ENCODE data around the gene TNFSF8.

DNA sequence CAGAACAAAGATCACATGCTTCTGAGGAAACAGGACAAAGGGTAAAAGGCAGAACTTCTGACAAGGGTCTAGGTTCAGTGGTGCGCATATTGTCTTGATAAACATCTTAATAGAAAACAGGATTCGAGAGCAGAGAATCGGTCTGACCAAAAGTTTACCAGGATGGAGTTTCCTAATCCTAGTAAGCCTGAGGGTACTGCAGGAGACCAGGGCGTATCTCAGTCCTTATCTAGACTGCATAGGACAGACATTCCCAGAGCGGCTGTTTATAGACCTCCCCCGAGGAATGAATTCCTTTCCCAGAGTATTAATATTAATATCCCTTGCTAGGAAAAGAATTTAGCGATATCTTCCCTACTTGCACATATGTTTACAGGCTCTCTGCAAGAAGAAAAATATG, 32.4 kb upstream of the TNFSF8 start:
- TF ChIP-seq, protein P1, sequence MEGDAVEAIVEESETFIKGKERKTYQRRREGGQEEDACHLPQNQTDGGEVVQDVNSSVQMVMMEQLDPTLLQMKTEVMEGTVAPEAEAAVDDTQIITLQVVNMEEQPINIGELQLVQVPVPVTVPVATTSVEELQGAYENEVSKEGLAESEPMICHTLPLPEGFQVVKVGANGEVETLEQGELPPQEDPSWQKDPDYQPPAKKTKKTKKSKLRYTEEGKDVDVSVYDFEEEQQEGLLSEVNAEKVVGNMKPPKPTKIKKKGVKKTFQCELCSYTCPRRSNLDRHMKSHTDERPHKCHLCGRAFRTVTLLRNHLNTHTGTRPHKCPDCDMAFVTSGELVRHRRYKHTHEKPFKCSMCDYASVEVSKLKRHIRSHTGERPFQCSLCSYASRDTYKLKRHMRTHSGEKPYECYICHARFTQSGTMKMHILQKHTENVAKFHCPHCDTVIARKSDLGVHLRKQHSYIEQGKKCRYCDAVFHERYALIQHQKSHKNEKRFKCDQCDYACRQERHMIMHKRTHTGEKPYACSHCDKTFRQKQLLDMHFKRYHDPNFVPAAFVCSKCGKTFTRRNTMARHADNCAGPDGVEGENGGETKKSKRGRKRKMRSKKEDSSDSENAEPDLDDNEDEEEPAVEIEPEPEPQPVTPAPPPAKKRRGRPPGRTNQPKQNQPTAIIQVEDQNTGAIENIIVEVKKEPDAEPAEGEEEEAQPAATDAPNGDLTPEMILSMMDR (IDR thresholded peaks at IDR 0.05; ENCODE audit: insufficient read depth, low read length, poor library complexity, severe bottlenecking) = no peak
- TF ChIP-seq EZH2phosphoT487 (conservative IDR thresholded peaks at IDR 0.05; ENCODE audit: low read length) = no peak
